Gastroesophageal sphincter (tissue), 3 donors: ENCODE measurements around the gene AFTPH.

ENCODE experiments used
- POLR2A ChIP-seq, 2 donors: fragments of 450-650 bp; IDR thresholded peaks; one replicate each; pipeline ENCODE4 v1.6.1; 2017; ENCODE audit warnings: antibody characterized with exemption in 2 of 2, mild to moderate bottlenecking in 2 of 2, moderate library complexity in 1 of 2
- POLR2AphosphoS5 ChIP-seq: sonication (generic); formaldehyde crosslinking; IDR thresholded peaks from one replicate; pipeline ENCODE4 v1.6.1; 2017; ENCODE audit warnings: antibody characterized with exemption
- TF ChIP-seq, protein P1 (sequence below), 4 experiments: fragments of 200-600 bp in 2 of 4; fragments of 450-650 bp in 2 of 4; sonication (generic) in 1 of 4; IDR thresholded peaks; one replicate each; pipeline ENCODE4 v1.5.1; 2017 to 2019; ENCODE audit warnings: antibody characterized with exemption in 4 of 4, mild to moderate bottlenecking in 2 of 4, moderate library complexity in 2 of 4

DNA sequence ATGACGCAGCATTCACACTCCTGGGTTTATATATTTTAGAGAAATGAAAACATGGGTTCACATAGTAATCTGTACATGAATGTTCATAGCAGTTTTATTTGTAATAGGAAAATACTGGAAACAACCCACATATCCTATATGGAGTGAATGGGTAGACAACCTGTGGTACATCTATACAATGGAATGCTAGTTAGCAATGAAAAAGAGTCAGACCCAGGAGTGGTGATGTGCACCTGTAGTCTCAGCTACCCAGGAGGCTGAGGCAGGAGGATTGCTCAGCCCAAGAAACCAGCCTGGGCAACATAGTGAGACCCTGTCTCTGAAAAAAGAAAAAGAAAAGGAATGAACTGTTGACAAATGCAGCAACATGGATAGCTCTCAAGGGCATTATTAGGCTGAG, 25.9 kb downstream of the AFTPH start:
- TF ChIP-seq POLR2A (IDR thresholded peaks at IDR 0.05), result no peak
- TF ChIP-seq, protein P1, sequence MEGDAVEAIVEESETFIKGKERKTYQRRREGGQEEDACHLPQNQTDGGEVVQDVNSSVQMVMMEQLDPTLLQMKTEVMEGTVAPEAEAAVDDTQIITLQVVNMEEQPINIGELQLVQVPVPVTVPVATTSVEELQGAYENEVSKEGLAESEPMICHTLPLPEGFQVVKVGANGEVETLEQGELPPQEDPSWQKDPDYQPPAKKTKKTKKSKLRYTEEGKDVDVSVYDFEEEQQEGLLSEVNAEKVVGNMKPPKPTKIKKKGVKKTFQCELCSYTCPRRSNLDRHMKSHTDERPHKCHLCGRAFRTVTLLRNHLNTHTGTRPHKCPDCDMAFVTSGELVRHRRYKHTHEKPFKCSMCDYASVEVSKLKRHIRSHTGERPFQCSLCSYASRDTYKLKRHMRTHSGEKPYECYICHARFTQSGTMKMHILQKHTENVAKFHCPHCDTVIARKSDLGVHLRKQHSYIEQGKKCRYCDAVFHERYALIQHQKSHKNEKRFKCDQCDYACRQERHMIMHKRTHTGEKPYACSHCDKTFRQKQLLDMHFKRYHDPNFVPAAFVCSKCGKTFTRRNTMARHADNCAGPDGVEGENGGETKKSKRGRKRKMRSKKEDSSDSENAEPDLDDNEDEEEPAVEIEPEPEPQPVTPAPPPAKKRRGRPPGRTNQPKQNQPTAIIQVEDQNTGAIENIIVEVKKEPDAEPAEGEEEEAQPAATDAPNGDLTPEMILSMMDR (IDR thresholded peaks at IDR 0.05), result no peak
- no peak for TF ChIP-seq POLR2AphosphoS5
